Spleen (tissue), 7 donors: Measurements from ENCODE around the gene GLRB.

Experiments
- CTCF ChIP-seq, 11 experiments: fragments of 200-600 bp in 7 of 11; fragments of 450-650 bp in 4 of 11; sonication (generic) in 4 of 11; IDR thresholded peaks in 8 of 11; conservative IDR thresholded peaks in 3 of 11; 1 replicate in 7 of 11; 2 replicates in 4 of 11; pipeline versions ENCODE4 v1.4.0 to v1.8.0; 2016 to 2021; ENCODE audit warnings: antibody characterized with exemption in 11 of 11, inconsistent platforms in 4 of 11, mild to moderate bottlenecking in 1 of 11
- POLR2A ChIP-seq, 3 donors: fragments of 450-650 bp; IDR thresholded peaks; one replicate each; pipeline ENCODE4 v1.5.1; 2017; ENCODE audit warnings: antibody characterized with exemption in 3 of 3, mild to moderate bottlenecking in 1 of 3
- POLR2AphosphoS5 ChIP-seq, 3 donors: sonication (generic); formaldehyde crosslinking; IDR thresholded peaks; one replicate each; pipeline ENCODE4 v1.5.1; 2017; ENCODE audit warnings: antibody characterized with exemption in 3 of 3
- donor health status: DM: no; HTN: no; CAD: no; lungs with moderate emphysema.
- donor health status: DM: no; HTN: no; CAD: no.
- donor health status: DM: no; HTN: no; CAD: no.

- TF ChIP-seq CTCF (IDR thresholded peaks at IDR 0.05 in 8 of 11, conservative IDR thresholded peaks at IDR 0.05 in 3 of 11) (no peak), POLR2A (IDR thresholded peaks at IDR 0.05) (no peak), POLR2AphosphoS5 (IDR thresholded peaks at IDR 0.05) (no peak)
These were observed 35.5 kb upstream of the GLRB start for GRCh38 chr4:157040405-157040804.
